Left lung (tissue), 10 donors: ENCODE data around the gene TBL3. TPM values are rescaled to one million over a fixed set of nuclear protein-coding genes. Genes with fewer than 3 reads are reported as not detected.

Source experiments
- ATAC-seq: fragments of 200-7000 bp; cut with Tn5 transposase; one replicate; pipeline ENCODE4 v1.9.1; 2020; ENCODE audit warnings: moderate library complexity
- DNase-seq, 4 donors: peaks; one replicate each; pipeline ENCODE4 v3.0.0-alpha.2; 2013 to 2020
- H3K27ac ChIP-seq, 2 donors: fragments of 200-600 bp; sonication (generic) in 1 of 2; one replicate each; pipeline versions ENCODE4 v1.5.0 to v1.8.0; 2020 to 2021
- H3K27me3 ChIP-seq, 2 donors: fragments of 200-600 bp; sonication (generic) in 1 of 2; one replicate each; pipeline versions ENCODE4 v1.5.0 to v1.8.0; 2020 to 2021
- H3K36me3 ChIP-seq, 2 donors: fragments of 200-600 bp; sonication (generic) in 1 of 2; one replicate each; pipeline versions ENCODE4 v1.5.0 to v1.8.0; 2020 to 2021
- H3K4me1 ChIP-seq, 2 donors: fragments of 200-600 bp; one replicate each; pipeline ENCODE4 v1.8.0; 2021
- H3K4me3 ChIP-seq, 2 donors: fragments of 200-600 bp; sonication (generic) in 1 of 2; one replicate each; pipeline versions ENCODE4 v1.5.0 to v1.8.0; 2020 to 2021; ENCODE audit warnings: mild to moderate bottlenecking in 1 of 2
- H3K9me3 ChIP-seq, 2 donors: fragments of 200-600 bp; sonication (generic) in 1 of 2; one replicate each; pipeline versions ENCODE4 v1.5.0 to v1.8.0; 2020 to 2021
- CTCF ChIP-seq, 2 donors: fragments of 200-600 bp; sonication (generic) in 1 of 2; IDR thresholded peaks; one replicate each; pipeline versions ENCODE4 v1.5.0 to v1.8.0; 2021; ENCODE audit warnings: antibody characterized with exemption in 2 of 2
- intact Hi-C, 2 donors: fragments of 100-400 bp; cut with DNase I; formaldehyde crosslinking; loops; one replicate each; pipeline versions ENCODE4 v1.11.2 to v1.14.2; 2022
- polyA plus RNA-seq, 6 donors: library from polyadenylated mRNA; unstranded; fragments of 120-200 nt; gene quantifications; one replicate each; pipeline ENCODE4 v1.2.1, GENCODE V29; 2013; ENCODE audit not compliant: insufficient read length in 6 of 6
- total RNA-seq, 2 donors: library from RNA; stranded (reverse); fragmentation: NEBNext Ultra II Directional; extraction: Animal tissue kit (Norgen Biotek cat#: 25700); gene quantifications; one replicate each; pipeline ENCODE4 v1.2.1, GENCODE V29; 2021
- donor health status: DM: no; HTN: yes; CAD: no.
- donor health status: DM: no; HTN: no; CAD: no.

Gene TBL3
- total and polyA plus RNA-seq, 8 donors = 25.8 to 38.8 (median 31.0) TPM

DNA sequence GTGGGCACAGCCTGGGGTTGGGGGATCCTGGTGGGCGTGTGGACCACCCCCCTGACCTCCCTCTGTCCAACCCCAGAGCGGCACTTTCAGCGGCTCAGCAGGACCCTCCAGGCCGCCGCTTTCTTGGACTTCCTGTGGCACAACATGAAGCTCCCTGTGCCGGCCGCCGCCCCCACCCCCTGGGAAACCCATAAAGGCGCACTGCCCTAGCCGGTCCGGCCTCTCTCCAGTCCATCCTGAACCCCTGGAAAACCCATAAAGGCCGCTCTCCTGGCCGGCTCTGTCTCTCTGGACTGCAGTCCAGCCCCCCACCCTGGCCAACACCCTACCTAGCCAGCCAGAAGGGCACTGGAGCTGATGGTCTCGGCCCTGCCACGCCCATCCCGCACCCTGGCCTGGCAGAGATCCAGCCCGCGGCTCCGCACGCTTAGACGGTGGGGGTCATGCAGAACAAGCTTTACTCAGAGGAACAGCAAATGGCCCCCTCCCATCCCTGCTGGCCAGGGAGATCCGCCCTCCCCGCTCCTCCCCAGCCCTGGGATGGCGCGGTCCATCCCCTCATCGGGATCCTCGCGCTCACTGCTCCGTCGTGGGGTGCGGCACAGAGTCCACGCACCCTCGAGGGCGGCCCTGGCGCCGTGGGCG lies 6.7 kb downstream of the TBL3 start:
- peaks cover 5 to 20% of the 10 kb centered on the region in 2 donors for H3K4me1 ChIP-seq
- H3K27ac ChIP-seq = peak overlapping the region in 1 of 2 donors; percentile 57
- H3K9me3 ChIP-seq = no peaks in the 10 kb centered on the region
- TF ChIP-seq CTCF (IDR thresholded peaks at IDR 0.05) = no peak
- intact Hi-C loops = no loop called here
- peak in 1 of 4 donors; percentile 76 for DNase-seq
- H3K27me3 ChIP-seq = peaks cover 24 to 63% of the 10 kb centered on the region in 2 donors
- peak overlapping the region in 1 of 2 donors; percentile 32 for H3K4me3 ChIP-seq
- peaks cover 0 to 57% of the 10 kb centered on the region in 2 donors for H3K36me3 ChIP-seq
- no peak for ATAC-seq

- ATAC-seq = peak; percentile 77
- H3K27ac ChIP-seq = peak overlapping the region; percentile 57 to 63
Observed at GRCh38 chr16:1979271-1980029, 7.6 kb downstream of the TBL3 start.

DNA sequence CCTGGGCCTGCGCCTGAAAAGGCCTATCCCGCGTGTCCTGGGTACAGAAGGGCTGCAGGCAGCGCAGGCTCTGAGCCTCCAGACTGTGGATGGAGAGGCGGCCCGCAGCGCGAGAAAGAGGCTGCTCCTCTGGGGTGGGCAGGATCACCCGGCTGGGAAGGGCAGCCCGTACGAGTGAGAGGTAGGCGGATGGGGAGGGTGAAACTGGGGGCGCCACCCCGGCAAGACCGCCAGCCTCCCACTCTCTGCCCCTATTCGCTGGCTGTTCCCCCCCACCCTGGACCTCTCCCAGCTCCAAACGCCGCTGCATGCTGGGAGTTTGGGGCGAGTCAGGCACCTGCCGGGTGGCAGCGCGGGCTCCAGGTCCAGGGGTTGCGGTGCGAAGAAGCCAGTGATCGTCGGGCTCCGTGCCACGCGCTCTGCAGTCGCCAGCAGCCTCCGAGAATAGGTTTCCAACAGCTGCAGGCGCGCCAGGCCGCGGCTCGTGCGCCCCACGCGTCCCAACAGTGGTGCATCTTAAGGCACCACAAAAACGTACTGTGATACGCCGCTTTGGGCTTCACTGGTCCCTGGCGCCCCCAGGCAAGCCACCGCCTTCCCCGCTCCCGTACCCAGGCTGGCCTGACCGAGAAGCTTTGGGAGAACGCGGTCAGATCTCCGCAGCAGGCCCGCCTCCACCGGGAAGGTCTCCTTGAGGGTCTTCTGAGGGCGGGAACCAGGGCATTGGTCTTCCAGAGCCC lies 8.3 kb downstream of the TBL3 start:
- intact Hi-C loops = no loop called here
- H3K9me3 ChIP-seq = no peaks in the 10 kb centered on the region
- peak overlapping the region in 1 of 2 donors; percentile 32 for H3K4me3 ChIP-seq
- peaks cover 12 to 27% of the 10 kb centered on the region in 2 donors for H3K4me1 ChIP-seq
- peak overlapping the region; percentile 57 to 63 for H3K27ac ChIP-seq
- peak; percentile 1 for ATAC-seq
- peaks cover 0 to 45% of the 10 kb centered on the region in 2 donors for H3K36me3 ChIP-seq
- peaks cover 24 to 64% of the 10 kb centered on the region in 2 donors for H3K27me3 ChIP-seq
- DNase-seq = peak in 1 of 4 donors; percentile 78
- no peak for TF ChIP-seq CTCF (IDR thresholded peaks at IDR 0.05)

More at GRCh38 chr16:1979271-1980029, 7.6 kb downstream of the TBL3 start:
- Histone ChIP-seq H3K4me1 (peaks cover 5 to 19% of the 10 kb centered on the region in 2 donors), H3K36me3 (peaks cover 0 to 51% of the 10 kb centered on the region in 2 donors), H3K4me3 (peak overlapping the region in 1 of 2 donors; percentile 32), H3K9me3 (no peaks in the 10 kb centered on the region), H3K27me3 (peaks cover 24 to 64% of the 10 kb centered on the region in 2 donors)
- intact Hi-C loops = no loop called here
- peak in 3 of 4 donors; percentile 49 to 93 (median 85) for DNase-seq
- no peak for TF ChIP-seq CTCF (IDR thresholded peaks at IDR 0.05)

- H3K9me3 ChIP-seq = no peaks in the 10 kb centered on the region
- intact Hi-C loops = no loop called here
- H3K4me1 ChIP-seq = peaks cover 15 to 32% of the 10 kb centered on the region in 2 donors
- TF ChIP-seq CTCF (IDR thresholded peaks at IDR 0.05) = no peak
- H3K36me3 ChIP-seq = peaks cover 0 to 45% of the 10 kb centered on the region in 2 donors
- peaks cover 24 to 64% of the 10 kb centered on the region in 2 donors for H3K27me3 ChIP-seq
- DNase-seq (no peak), ATAC-seq (no peak)
- H3K27ac ChIP-seq = no peak overlapping the region
- H3K4me3 ChIP-seq = peak overlapping the region in 1 of 2 donors; percentile 32
Observed at GRCh38 chr16:1980770-1981087, 8.9 kb downstream of the TBL3 start.
